ACC112 (cell line): ENCODE results near the gene MYLK2.
"Not testable (repeated sequence)": the region's sequence is repeated elsewhere in the genome, so short reads cannot be mapped to it uniquely, and the experiment has no call there.

Experiments
- H2AFZ ChIP-seq: fragments of 200-600 bp; sonication (generic); one replicate; pipeline ENCODE4 v1.6.0; 2017; ENCODE audit warnings: antibody characterized with exemption, low read length; ENCODE audit not compliant: unreplicated experiment
- H3K27ac ChIP-seq: fragments of 200-600 bp; sonication (generic); 2 replicates; pipeline ENCODE4 v1.5.1; 2014; ENCODE audit warnings: low read depth, mild to moderate bottlenecking, antibody characterized with exemption, low read length, moderate library complexity
- H3K27me3 ChIP-seq: fragments of 200-600 bp; sonication (generic); 2 replicates; pipeline ENCODE4 v1.6.1; 2014; ENCODE audit warnings: mild to moderate bottlenecking, antibody characterized with exemption, low read length, moderate library complexity, mixed read lengths; ENCODE audit not compliant: insufficient read depth
- H3K36me3 ChIP-seq: fragments of 200-600 bp; sonication (generic); 2 replicates; pipeline ENCODE4 v1.6.1; 2016; ENCODE audit warnings: mild to moderate bottlenecking, antibody characterized with exemption, low read length, moderate library complexity, mixed read lengths; ENCODE audit not compliant: insufficient read depth
- H3K4me1 ChIP-seq: fragments of 200-600 bp; sonication (generic); one replicate; pipeline ENCODE4 v1.6.1; 2016; ENCODE audit warnings: low read length, mixed read lengths; ENCODE audit not compliant: insufficient read depth, unreplicated experiment, control insufficient read depth
- H3K4me3 ChIP-seq: fragments of 200-600 bp; sonication (generic); 2 replicates; pipeline ENCODE4 v1.5.1; 2014; ENCODE audit warnings: mild to moderate bottlenecking, low read depth, low read length
- H3K79me2 ChIP-seq: fragments of 200-600 bp; sonication (generic); one replicate; pipeline ENCODE4 v1.6.0; 2016; ENCODE audit warnings: low read length; ENCODE audit not compliant: control insufficient read depth, unreplicated experiment, insufficient read depth

MYLK2 gene

DNA sequence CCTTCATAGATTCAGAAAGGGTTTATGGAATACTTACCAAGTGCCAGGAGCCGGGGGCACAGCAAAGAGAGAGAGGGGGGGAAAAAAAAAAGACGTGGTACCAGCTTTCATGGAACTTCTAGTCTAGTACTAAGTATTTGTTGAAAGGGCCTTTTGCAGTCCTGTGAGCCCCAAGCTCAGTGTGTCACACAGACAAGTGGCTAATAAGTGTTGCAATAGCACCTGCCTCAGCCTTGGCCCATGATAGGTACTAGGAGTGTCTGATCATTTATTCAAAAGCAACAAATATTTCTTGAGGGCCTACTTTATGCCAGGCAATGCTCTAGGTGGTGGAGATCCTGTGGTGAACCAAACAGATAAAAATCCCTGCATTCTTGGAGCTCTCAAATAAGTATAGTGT is 7.9 kb downstream of the MYLK2 start:
- H2AFZ ChIP-seq, result no peak overlapping the region
- H3K36me3 ChIP-seq, result no peaks in the 10 kb centered on the region
- H3K27ac ChIP-seq, result no peak overlapping the region
- no peak overlapping the region for H3K4me3 ChIP-seq
- no peaks in the 10 kb centered on the region for H3K27me3 ChIP-seq
- H3K79me2 ChIP-seq, result no peaks in the 10 kb centered on the region
- H3K4me1 ChIP-seq, result peaks cover 10% of the 10 kb centered on the region

DNA sequence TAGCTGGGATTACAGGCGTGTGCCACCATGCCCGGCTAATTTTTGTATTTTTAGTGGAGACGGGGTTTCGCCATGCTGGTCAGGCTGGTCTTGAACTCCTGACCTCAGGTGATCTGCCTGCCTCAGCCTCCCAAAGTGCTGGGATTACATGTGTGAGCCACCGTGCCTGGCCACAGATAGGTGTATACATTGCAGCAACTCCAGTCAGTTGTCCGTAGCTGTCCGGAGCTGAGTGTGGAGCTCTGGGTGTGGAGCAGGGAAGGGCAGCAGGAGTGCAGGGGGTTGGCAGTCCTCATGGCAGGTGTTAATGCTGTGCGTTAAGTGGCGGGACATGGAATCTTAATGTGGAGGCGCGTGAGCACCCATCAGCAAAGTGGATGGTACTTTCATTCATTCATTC is 8.9 kb downstream of the MYLK2 start:
- not testable (repeated sequence) for H2AFZ ChIP-seq, H3K79me2 ChIP-seq, H3K27ac ChIP-seq, H3K27me3 ChIP-seq, H3K4me1 ChIP-seq, H3K4me3 ChIP-seq, H3K36me3 ChIP-seq

DNA sequence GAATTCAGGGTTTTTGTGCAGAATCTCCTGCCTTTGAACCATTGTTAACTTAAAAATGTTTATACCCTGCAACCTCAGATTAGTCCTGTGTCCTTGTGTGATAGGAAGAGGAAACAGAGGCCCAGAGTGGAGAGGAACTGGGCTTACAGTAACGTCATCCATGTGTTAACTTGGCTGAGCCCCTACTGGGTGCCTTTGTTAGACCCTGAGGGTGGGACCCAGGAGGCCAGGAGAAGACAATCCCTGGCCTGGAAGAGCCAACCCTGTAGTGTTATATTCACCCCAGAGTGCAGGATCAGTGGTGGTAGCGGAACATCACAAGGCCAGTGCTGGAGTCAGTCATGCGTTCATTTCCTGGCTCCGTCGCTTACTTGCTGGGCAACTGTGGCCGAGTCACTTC is 10.6 kb downstream of the MYLK2 start:
- H3K79me2 ChIP-seq, result no peaks in the 10 kb centered on the region
- H3K4me3 ChIP-seq, result no peak overlapping the region

GRCh38 chr20:31830406-31830981 is 11.3 kb downstream of the MYLK2 start:
- H3K4me3 ChIP-seq, result no peak overlapping the region
- no peaks in the 10 kb centered on the region for H3K36me3 ChIP-seq
- H3K79me2 ChIP-seq, result no peaks in the 10 kb centered on the region
- no peaks in the 10 kb centered on the region for H3K27me3 ChIP-seq
- H2AFZ ChIP-seq, result no peak overlapping the region
- no peak overlapping the region for H3K27ac ChIP-seq
- peaks cover 3% of the 10 kb centered on the region for H3K4me1 ChIP-seq

More for the DNA sequence above, 10.6 kb downstream of the MYLK2 start:
- Histone ChIP-seq H2AFZ (no peak overlapping the region), H3K36me3 (no peaks in the 10 kb centered on the region), H3K27me3 (no peaks in the 10 kb centered on the region), H3K4me1 (peaks cover under 1% of the 10 kb centered on the region), H3K27ac (no peak overlapping the region)

GRCh38 chr20:31831211-31831610 is 12.1 kb downstream of the MYLK2 start:
- H3K27me3 ChIP-seq, result no peaks in the 10 kb centered on the region
- H3K27ac ChIP-seq, result no peak overlapping the region
- H3K4me1 ChIP-seq, result peaks cover 10% of the 10 kb centered on the region
- H2AFZ ChIP-seq, result no peak overlapping the region
- H3K4me3 ChIP-seq, result no peak overlapping the region
- H3K79me2 ChIP-seq, result no peaks in the 10 kb centered on the region
- H3K36me3 ChIP-seq, result no peaks in the 10 kb centered on the region

DNA sequence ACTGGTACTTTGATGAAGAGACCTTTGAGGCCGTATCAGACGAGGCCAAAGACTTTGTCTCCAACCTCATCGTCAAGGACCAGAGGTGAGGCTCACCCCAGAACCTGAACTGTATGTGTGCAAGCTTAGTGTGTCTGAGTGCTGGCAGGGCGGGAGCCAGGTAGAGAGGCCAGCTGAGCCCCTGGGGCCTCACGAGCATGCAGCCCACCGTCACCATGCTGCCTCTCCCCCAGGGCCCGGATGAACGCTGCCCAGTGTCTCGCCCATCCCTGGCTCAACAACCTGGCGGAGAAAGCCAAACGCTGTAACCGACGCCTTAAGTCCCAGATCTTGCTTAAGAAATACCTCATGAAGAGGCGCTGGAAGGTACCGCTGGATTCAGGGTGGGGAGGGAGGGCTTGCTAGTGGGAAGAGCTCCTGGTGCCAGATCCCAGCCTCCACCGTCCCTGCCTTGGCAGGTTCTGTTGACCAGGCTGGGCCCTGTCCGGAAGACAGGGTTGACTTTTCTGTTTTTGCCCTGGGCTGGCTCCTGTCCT is 12.7 kb downstream of the MYLK2 start:
- no peak overlapping the region for H2AFZ ChIP-seq
- H3K4me3 ChIP-seq, result no peak overlapping the region
- peaks cover 16% of the 10 kb centered on the region for H3K4me1 ChIP-seq
- H3K27ac ChIP-seq, result no peak overlapping the region
- no peaks in the 10 kb centered on the region for H3K36me3 ChIP-seq
- H3K79me2 ChIP-seq, result no peaks in the 10 kb centered on the region
- no peaks in the 10 kb centered on the region for H3K27me3 ChIP-seq

DNA sequence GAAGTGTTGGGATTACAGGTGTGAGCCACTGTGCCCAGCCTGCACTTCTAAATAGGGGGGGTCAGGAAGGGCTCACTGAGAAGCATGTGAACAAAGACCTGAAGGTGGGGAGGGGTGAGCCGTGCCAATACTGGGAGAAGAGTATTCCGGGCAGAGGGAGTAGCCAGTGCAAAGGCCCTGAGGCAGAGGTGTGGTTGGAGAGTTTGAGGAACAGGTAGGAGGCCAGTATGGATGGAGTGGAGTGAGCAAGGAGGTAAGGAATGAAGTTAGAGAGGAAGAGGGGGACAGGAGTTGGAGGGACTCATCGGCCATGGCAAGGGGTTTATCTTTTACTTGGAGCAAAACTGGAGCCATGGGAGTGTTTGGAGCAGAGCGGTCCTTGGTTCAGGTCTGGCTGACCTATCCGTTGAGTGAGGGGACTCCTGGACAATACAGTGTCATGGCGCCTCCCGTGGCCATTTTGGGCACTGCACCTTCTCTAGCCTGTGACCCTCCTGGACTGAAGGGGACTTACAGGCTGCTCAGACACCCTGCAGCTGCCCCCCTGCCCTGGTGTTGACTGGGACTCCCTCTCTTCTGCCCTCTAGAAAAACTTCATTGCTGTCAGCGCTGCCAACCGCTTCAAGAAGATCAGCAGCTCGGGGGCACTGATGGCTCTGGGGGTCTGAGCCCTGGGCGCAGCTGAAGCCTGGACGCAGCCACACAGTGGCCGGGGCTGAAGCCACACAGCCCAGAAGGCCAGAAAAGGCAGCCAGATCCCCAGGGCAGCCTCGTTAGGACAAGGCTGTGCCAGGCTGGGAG is 14.2 kb downstream of the MYLK2 start:
- Histone ChIP-seq H2AFZ (no peak overlapping the region), H3K27ac (no peak overlapping the region), H3K79me2 (no peaks in the 10 kb centered on the region), H3K36me3 (no peaks in the 10 kb centered on the region), H3K4me3 (no peak overlapping the region), H3K4me1 (peaks cover 30% of the 10 kb centered on the region), H3K27me3 (no peaks in the 10 kb centered on the region)

DNA sequence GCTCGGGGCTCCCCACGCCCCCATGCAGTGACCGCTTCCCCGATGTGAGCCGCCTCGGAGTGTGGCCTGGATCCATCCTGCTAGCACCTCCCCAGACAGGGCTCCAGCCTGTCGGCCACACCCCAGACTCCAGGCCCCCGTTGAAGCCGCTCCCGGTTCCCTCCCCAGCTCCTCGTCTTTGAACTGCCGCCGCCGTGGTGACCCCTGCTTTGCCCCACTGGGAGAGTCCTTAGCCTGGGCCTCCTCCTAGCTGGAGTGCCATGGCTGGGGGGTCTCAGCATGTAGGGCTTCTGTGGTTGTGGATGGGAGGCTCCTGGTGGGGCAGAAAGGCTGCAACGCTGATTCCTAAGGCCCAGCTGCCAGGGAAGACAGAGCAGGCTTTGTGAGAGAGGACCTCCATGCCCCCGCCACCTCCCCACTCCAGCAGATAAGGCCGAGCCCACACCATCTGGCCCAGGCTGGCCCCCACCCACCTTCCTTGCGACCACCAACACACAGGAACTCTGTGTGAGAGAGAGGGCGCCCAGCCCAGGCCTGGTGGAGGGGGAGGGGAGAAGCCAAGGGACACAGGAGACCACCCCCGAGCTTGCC is 14.9 kb downstream of the MYLK2 start:
- no peaks in the 10 kb centered on the region for H3K36me3 ChIP-seq
- no peaks in the 10 kb centered on the region for H3K79me2 ChIP-seq
- no peak overlapping the region for H2AFZ ChIP-seq
- H3K4me1 ChIP-seq, result peaks cover 36% of the 10 kb centered on the region
- H3K4me3 ChIP-seq, result no peak overlapping the region
- H3K27me3 ChIP-seq, result no peaks in the 10 kb centered on the region
- H3K27ac ChIP-seq, result no peak overlapping the region

GRCh38 chr20:31835554-31835953 is 16.4 kb downstream of the MYLK2 start:
- no peaks in the 10 kb centered on the region for H3K36me3 ChIP-seq
- H3K4me1 ChIP-seq, result peaks cover 36% of the 10 kb centered on the region
- H3K27me3 ChIP-seq, result no peaks in the 10 kb centered on the region
- no peak overlapping the region for H3K4me3 ChIP-seq
- H3K79me2 ChIP-seq, result no peaks in the 10 kb centered on the region
- no peak overlapping the region for H2AFZ ChIP-seq
- H3K27ac ChIP-seq, result no peak overlapping the region

GRCh38 chr20:31835977-31836852 is 17.1 kb downstream of the MYLK2 start:
- Histone ChIP-seq H2AFZ (no peak overlapping the region), H3K36me3 (no peaks in the 10 kb centered on the region), H3K4me1 (peaks cover 42% of the 10 kb centered on the region), H3K27me3 (no peaks in the 10 kb centered on the region), H3K4me3 (no peak overlapping the region), H3K27ac (no peak overlapping the region), H3K79me2 (no peaks in the 10 kb centered on the region)
